HT1080 (cell line): Measurements from ENCODE around the gene CELSR1. TPM values are rescaled to one million over a fixed set of nuclear protein-coding genes. Genes with fewer than 3 reads are reported as not detected.

ENCODE experiments used
- DNase-seq: peaks from one replicate; pipeline ENCODE4 v3.0.0-alpha.2; 2015; ENCODE audit warnings: low read depth
- total RNA-seq: library from RNA; depleted of rRNA; stranded (reverse); fragments of >200 nt; shearing (Covaris generic); gene quantifications from 2 replicates; pipeline ENCODE4 v1.2.3, GENCODE V29; 2014

The CELSR1 gene
- total RNA-seq, 1 experiment from 2014 or later: 17.9 TPM

DNA sequence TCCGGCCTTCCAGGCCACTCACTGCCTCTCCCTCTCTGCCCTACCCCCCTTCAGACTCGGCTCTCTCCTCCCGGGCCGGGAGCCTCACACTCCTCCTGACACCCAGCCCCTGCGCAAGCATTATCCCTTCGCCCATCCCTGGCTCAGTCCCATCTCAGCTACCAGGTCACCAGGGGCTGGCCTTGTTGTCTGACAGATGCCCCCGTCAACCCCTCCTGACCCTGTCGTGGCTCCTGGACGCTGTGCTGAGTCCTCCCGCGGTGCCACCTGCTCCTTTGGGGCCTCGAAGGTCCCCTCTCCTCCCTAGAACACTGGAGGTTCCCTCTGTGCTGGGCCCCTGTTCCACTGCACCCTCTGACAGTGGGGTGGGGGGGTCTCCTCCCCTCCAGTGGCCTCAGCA lies 169.0 kb downstream of the CELSR1 start:
- DNase-seq: no peak

GRCh38 chr22:46367707-46368191 lies 169.7 kb downstream of the CELSR1 start:
- DNase-seq: peak; percentile 52

DNA sequence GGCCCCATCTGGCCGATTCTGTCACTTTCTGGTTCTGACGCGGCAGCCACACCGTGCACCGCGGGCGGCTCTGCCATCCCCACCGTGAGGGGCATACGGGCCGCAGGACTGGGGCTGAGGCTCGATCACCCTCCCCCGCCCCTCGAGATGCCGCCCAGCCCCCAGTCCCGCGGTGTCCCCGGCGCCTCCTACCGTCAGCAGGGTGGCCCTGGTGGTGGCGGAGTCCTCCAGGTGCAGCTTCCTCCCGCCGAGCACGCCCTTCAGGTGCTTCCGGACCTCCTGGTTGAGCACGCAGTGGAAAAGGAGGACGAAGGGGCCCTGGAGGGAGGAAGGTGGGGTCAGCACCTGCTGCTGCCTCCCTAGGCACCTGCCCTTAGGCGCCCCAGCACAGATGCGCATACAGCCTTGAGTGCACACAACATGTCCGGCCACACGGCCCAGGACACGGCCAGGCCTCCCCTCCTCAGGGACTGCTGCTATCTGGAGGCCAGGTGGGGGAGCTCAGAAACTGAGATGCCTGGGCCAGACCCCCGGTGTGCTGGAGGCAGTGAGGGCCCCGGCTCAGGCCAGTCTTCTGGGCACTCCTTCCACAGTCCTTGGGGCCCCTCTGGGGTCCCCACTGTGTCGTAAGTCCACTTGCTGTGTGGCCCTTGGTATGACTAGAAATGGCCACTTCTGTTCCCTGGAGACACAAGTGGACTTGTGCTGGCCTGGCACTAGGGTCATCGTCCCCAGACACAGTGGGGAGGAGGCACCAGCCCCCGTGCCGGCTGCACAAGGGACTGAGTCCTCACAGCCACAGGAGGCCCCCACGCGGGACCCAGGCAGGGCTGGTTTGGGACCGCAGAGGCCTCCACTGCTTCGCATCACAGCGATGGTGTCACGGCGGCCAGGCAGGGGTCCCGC lies 170.4 kb downstream of the CELSR1 start:
- no peak for DNase-seq

- no peak for DNase-seq
Measured at GRCh38 chr22:46366327-46366731, 171.1 kb downstream of the CELSR1 start.

- DNase-seq: no peak
Measured at GRCh38 chr22:46365166-46365624, 172.2 kb downstream of the CELSR1 start.

DNA sequence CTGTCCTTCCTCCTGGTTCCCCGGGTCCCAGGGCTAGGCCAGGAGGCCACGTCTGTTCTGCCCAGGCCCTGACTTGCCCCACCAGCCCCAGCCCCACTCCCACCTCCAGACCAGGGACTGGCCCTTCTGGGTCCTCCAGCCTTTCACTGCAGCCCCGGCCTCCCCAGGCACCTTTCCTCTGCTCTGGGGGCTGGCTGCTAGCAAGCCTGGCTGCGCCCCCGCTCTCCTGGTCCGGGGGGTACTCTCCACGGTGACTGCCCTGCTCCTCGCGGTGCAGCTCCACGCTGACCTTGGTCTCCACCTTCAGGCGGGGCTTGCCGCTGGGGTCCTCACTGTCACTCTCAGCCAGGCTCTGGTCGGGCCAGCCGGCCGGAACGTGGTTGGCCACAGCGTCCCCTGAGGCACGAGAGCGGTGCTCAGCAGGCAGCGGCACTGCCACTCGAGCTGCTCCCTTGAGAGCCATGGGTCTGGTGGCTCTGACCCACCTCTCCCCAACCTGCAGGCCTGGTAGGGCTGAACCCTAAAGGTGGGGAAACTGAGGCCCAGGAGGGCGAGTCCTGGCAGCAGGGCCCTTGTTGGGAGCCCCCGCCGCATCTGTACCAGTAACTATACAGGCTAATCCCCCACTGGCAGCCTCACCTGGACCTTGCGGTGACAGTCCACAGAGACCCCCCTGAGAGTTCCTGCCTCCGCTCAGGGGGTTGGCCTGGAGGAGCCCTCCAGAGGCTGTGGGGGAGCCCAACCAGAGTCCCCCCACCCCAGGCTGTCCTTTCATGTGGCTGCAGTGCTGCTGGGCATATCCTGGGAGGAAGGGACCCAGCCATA lies 172.9 kb downstream of the CELSR1 start:
- no peak for DNase-seq

DNA sequence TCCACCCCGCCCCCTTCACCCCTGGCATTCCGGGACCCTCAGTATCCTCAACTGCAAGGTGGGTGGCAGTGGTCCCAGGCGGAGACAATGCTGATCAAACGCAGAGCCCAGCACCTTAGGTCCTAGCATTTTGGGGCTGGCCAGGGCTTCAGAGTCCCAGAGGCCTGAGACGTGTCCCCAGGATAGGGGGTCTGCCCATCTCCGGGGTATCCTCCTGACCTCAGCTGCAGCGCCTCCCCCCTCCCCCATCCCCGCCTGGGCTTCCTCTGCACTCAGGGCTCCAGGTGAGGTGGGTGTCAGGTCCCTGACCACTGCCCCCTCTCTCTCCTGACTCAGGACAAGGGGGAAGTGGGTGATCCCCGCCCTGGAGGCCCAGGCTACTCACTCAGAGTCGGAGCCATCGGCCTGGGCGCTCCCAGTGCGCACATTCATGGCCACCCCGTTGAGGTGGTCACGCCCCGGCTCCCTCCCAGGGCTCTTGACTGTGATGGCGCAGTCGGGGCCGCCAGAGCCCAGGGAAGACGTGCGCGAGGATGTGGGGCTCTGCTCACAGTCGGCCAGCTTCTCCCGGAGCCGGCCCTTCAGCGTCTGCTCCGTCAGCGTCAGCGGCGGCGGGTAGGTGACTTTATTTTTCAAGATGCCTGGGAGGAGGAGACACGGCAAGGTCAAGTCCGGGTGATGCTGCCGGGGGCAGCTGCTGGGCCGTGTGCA lies 173.7 kb downstream of the CELSR1 start:
- no peak for DNase-seq

- DNase-seq: no peak
Measured at GRCh38 chr22:46362934-46363515, 174.4 kb downstream of the CELSR1 start.

DNA sequence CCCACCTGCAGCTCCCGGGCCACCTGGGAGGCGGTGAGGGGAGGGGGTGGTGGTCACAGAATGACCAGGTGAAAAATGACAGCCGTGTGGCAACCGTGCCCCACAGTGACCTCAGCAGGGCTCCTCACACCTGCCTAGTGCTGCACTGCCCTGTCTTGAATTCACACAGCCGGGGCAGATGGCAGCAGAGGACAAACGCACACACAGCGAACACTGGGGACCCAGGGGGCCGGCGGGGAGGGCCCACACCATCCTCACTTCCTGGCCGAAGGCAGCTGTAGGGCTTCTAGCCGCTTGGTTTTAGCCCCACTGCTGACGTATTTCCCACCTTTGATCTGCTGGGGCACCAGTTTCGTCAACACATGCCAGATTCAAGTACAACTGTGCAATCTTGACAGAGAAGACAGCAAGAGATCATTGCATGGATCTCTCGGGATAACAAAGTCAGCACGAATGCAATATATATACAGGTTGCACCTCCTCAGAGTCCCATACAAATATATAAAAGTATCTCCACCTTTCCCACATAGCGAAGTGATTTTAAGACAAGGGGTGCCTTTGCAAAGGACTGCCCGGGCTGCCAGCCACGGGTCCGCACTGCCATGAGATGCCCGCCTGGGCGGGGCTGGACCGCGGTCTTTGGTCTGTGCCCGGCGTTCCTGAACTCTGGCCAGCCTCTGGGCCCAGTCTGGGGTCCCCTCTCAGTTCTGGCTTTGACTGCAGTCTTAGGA lies 175.1 kb downstream of the CELSR1 start:
- no peak for DNase-seq

DNA sequence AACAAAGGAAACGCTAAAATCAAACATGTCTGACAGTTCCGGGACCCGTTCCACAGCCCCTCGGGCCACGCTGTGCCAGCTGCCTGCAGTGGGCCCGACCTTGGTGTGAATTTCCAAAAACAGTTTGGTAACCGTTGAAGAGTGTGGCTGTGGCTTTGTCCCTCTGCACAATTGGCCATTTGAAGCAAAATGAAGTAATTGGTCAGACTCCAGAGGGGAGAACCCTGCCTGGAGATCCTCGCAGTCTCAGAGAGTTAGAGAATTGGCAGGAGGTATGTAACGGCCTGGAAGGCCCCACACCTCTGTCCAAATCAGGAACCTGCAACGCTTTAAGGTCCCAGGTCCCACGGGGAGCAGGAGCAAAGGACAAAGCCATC lies 175.6 kb downstream of the CELSR1 start:
- no peak for DNase-seq

GRCh38 chr22:46360891-46361290 lies 176.5 kb downstream of the CELSR1 start:
- DNase-seq: no peak

- DNase-seq: no peak
Measured at GRCh38 chr22:46360097-46360496, 177.3 kb downstream of the CELSR1 start.

DNA sequence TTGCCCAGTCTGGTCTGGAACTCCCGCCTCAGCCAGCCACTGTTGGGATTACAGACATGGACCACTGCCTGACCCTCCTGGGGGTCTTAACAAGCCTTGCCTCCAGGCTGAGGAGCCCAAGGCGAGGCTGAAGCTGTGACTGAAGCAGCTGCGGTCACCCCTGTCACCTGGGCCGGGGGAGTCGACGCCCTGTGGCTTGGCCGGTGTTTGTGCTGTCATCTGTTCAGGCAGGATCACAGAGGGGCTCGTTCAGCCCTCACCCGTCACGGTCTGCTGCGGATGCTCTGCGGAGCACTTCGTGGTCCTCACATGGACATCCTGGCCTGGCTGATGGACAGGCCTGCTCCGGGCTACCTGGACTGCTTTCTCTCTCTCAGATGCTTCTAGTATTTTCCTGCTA lies 178.1 kb downstream of the CELSR1 start:
- no peak for DNase-seq

- no peak for DNase-seq
Measured at GRCh38 chr22:46358766-46359165, 178.7 kb downstream of the CELSR1 start.

DNA sequence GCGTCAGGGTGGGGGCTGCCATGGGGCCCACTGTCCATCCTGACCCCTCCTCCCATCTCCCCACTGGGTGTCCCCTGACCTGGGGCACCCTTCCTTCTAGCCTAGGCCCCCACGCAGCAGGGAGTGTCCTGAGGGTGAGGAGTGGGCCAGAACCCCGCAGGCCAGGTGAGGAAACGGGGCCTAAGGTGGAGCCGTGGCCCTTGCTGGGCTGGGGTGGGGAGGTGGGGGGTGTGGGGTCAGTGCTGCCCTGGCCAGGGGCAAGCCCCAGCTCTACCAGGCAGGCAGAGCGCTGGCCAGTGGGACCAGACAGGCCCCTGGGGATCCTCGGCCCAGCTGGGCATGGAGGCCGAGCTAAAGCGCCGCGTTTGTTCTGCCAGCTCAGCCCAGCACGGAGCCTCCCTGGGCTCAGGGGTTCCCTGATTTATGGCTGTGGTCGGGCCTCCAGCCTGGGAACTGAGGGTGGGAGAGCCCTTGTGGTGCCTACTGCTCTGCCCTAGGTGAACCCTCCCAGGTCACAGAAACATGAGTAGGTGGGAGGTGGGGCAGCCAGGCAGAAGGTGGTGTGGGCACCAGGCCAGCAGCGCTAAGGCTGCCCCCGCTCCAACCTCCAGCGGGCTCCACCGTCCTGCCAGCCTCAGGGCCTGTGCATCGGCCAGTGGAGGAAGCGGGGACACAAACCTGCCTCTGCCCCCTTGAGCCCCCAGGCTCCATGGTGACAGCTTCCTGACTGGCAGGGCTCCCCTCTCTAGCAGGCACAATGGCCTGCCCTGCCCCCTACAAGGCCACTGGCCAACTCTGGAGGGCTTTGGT lies 179.5 kb downstream of the CELSR1 start:
- no peak for DNase-seq

DNA sequence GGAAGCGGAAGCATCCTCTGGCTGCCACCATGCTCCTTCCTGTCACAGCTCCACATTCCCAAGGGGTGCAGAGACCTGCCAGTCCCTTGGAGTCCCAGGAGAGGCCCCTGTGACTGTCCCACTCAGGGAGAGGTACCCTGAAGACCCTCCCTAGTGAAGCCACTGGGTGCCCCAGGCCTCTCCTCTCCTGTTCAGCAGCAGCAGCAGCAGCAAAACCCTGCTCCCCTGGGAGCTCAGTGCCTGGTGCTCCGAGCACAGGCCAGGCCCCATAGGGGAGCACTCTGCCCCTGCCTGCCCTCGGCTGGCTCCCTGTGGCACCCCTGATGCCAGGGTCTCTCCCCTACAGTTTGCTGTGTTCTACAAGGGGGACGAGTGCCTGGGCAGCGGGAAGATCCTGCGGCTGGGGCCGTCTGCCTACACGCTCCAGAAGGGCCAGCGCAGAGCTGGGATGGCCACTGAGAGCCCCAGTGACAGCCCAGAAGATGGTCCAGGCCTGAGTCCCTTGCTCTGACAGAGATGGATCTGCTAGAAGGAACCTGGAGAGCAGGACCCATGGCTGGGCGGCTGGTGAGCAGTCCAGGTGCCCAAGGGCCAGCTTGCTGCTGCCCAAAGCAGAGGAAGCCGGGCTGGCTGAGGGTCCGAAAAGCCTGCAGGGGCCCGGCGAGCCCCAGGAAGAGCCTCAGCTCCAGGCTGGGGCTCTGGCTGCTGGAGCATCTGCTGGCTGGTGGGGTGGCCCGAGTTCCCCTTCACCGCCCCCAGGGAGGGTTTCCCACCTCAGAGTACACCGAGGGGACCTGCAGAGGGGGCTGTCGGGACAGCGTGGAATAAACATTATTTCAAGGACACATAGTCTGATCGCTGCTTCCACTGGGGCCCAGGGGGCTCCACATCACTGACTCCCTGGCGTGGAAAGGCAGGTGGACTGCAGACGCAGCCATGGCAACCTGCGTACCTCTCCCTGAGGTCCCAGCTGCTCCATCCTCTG lies 180.6 kb downstream of the CELSR1 start:
- DNase-seq: no peak

- DNase-seq: no peak
Measured at GRCh38 chr22:46355996-46356471, 181.4 kb downstream of the CELSR1 start.

- peak; percentile 52 for DNase-seq
Measured at GRCh38 chr22:46355369-46355995, 181.9 kb downstream of the CELSR1 start.
